Peyer's patch (tissue), 4 donors: ENCODE data around the gene RASGRF2. TPM values are rescaled to one million over a fixed set of nuclear protein-coding genes. Genes with fewer than 3 reads are reported as not detected.
A peak's percentile ranks its signal among the peaks of the same experiment; 100 is the strongest.

ENCODE experiments used
- DNase-seq, 3 donors: peaks; one replicate each; pipeline ENCODE4 v3.0.0-alpha.2; 2017 to 2019
- H3K27ac ChIP-seq, 4 donors: fragments of 200-600 bp; sonication (generic); one replicate each; pipeline ENCODE4 v1.5.1; 2016 to 2019
- H3K27me3 ChIP-seq, 2 donors: fragments of 200-600 bp; sonication (generic); one replicate each; pipeline ENCODE4 v1.5.1; 2019
- H3K36me3 ChIP-seq, 3 donors: fragments of 200-600 bp; sonication (generic); one replicate each; pipeline ENCODE4 v1.5.1; 2016 to 2019
- H3K4me1 ChIP-seq, 4 donors: fragments of 200-600 bp; sonication (generic); one replicate each; pipeline ENCODE4 v1.5.1; 2016 to 2019
- H3K4me3 ChIP-seq, 4 donors: fragments of 200-600 bp; sonication (generic); 1 replicate in 3 of 4; 2 replicates in 1 of 4; pipeline ENCODE4 v1.5.1; 2016 to 2019; ENCODE audit warnings: mild to moderate bottlenecking in 1 of 4
- H3K9me3 ChIP-seq, 4 donors: fragments of 200-600 bp; sonication (generic); one replicate each; pipeline ENCODE4 v1.5.1; 2016 to 2019; ENCODE audit warnings: mild to moderate bottlenecking in 1 of 4
- POLR2A ChIP-seq, 2 donors: fragments of 450-650 bp; IDR thresholded peaks; one replicate each; pipeline ENCODE4 v1.5.1; 2017; ENCODE audit warnings: antibody characterized with exemption in 2 of 2, mild to moderate bottlenecking in 2 of 2, moderate library complexity in 2 of 2
- total RNA-seq, 4 donors: library from RNA; depleted of rRNA; stranded (reverse); fragments of >200 nt; gene quantifications; one replicate each; pipeline ENCODE4 v1.1.0, GENCODE V29; 2016
- TF ChIP-seq, protein P1 (sequence below), 6 experiments: fragments of 450-650 bp in 4 of 6; fragments of 200-600 bp in 2 of 6; sonication (generic) in 1 of 6; IDR thresholded peaks; one replicate each; pipeline ENCODE4 v1.5.1; 2017 to 2019; ENCODE audit warnings: antibody characterized with exemption in 6 of 6, mild to moderate bottlenecking in 3 of 6, moderate library complexity in 1 of 6

Gene RASGRF2
- total RNA-seq, 4 donors from 2014 or later, result 6.0 to 17.3 (median 8.7) TPM

DNA sequence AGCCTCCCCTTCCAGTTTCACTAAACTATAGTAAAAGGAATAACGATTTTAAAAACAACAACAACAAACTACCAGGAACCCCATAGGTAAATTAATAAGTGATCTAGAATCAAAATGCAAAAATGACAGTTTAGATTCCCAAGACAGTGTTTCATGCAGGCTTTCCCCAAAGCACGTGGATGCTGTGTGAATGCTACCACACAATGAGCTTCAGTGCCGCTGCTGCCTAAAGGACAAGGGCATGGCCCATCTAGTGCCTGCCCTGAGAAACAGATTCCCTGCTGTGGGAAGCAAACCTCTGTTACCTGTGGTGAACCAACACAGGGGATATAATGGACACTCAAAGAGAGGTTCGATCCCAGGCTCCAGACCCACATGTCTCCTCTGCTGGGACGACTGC, 249.2 kb downstream of the RASGRF2 start:
- Histone ChIP-seq H3K4me3 (no peak overlapping the region), H3K27ac (no peak overlapping the region), H3K27me3 (no peaks in the 10 kb centered on the region), H3K4me1 (peaks cover 0 to 9% (median 0%) of the 10 kb centered on the region in 4 donors), H3K9me3 (no peaks in the 10 kb centered on the region), H3K36me3 (no peaks in the 10 kb centered on the region)
- no peak for DNase-seq
- TF ChIP-seq, protein P1, sequence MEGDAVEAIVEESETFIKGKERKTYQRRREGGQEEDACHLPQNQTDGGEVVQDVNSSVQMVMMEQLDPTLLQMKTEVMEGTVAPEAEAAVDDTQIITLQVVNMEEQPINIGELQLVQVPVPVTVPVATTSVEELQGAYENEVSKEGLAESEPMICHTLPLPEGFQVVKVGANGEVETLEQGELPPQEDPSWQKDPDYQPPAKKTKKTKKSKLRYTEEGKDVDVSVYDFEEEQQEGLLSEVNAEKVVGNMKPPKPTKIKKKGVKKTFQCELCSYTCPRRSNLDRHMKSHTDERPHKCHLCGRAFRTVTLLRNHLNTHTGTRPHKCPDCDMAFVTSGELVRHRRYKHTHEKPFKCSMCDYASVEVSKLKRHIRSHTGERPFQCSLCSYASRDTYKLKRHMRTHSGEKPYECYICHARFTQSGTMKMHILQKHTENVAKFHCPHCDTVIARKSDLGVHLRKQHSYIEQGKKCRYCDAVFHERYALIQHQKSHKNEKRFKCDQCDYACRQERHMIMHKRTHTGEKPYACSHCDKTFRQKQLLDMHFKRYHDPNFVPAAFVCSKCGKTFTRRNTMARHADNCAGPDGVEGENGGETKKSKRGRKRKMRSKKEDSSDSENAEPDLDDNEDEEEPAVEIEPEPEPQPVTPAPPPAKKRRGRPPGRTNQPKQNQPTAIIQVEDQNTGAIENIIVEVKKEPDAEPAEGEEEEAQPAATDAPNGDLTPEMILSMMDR (IDR thresholded peaks at IDR 0.05), result no peak
- TF ChIP-seq POLR2A (IDR thresholded peaks at IDR 0.05), result no peak

DNA sequence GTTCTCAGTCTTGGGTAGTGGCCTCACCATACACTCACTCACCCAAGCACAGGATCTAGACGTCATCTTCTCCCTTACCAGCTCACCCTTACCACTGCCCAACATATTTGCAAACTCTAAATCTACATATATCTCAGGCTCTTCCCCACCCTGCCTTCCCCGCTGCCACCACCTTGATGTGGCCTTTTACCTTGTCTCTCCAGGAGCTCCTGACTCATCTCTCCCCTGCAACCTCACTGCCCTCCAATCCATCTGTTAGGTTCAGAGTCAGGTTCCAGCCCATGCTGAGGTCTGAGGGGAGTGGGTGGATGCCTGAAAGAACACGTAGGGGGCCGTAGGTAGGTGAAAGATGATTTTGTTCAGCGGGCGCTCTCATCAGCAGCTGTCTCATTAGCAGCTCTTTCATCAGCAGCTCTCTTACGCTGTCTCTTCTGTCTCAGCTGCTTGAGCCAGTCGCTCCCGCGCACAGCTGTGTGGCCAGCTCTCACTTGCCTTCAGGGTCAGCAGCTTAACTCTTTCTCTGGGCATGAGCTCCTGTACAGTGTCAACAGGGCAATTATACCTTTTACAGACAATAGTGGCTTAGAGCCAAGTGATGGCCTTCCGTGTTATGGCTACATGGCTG, 249.8 kb downstream of the RASGRF2 start:
- no peak for DNase-seq
- TF ChIP-seq POLR2A (IDR thresholded peaks at IDR 0.05), result no peak
- TF ChIP-seq, protein P1 (IDR thresholded peaks at IDR 0.05), result no peak
- peaks cover 0 to 9% (median 0%) of the 10 kb centered on the region in 4 donors for H3K4me1 ChIP-seq
- H3K27ac ChIP-seq, result no peak overlapping the region
- H3K36me3 ChIP-seq, result no peaks in the 10 kb centered on the region
- H3K27me3 ChIP-seq, result no peaks in the 10 kb centered on the region
- H3K9me3 ChIP-seq, result no peaks in the 10 kb centered on the region
- H3K4me3 ChIP-seq, result no peak overlapping the region

DNA sequence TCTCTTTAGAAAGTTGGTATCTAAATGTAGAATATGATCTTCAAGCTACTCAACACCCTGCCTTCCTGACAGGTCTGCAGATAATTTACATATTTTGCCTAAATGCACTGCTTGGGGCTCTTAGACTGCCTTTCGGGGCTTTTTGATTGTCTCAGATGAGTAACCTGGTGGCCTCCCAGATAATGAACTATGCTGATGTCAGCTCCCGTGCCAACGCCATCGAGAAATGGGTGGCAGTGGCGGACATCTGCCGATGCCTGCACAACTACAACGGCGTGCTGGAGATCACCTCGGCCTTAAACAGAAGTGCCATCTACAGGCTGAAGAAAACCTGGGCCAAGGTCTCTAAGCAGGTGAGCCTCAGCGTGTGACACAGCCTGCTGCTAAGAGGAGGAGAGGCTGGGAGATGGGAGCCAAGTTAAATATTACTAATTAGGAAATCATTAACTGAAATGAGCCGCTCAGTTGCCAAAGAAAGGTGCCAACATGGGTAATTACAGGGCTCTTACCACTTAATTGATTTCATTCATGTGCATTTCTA, 252.1 kb downstream of the RASGRF2 start:
- H3K27me3 ChIP-seq, result no peaks in the 10 kb centered on the region
- H3K27ac ChIP-seq, result no peak overlapping the region
- no peaks in the 10 kb centered on the region for H3K36me3 ChIP-seq
- H3K4me3 ChIP-seq, result no peak overlapping the region
- peaks cover 0 to 9% (median 0%) of the 10 kb centered on the region in 4 donors for H3K4me1 ChIP-seq
- TF ChIP-seq, protein P1 (IDR thresholded peaks at IDR 0.05), result peak in 3 of 6 experiments; percentile 27 to 45 (median 28)
- TF ChIP-seq POLR2A (IDR thresholded peaks at IDR 0.05), result no peak
- peak in 2 of 3 donors; percentile 62 to 72 for DNase-seq
- no peaks in the 10 kb centered on the region for H3K9me3 ChIP-seq

DNA sequence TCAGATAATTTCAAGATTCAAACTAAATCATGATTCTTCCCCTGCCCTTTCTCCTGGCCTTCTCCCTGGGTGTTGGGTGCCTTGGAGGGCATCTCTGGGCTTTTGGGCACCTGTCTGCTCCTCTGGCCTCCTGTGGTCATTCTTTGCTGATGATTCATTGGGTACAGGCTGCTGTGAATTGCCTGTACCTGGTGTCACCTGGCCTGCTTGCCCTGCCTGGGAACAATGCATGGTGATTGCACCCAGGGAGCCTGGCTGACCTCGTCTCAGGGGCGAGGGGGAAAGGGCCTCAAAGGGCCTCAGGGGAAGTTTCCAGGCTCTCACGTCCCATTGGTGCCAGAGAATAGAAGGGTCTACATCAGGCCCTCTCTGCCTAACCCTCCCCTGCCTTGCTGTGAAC, 252.9 kb downstream of the RASGRF2 start:
- Histone ChIP-seq H3K27ac (no peak overlapping the region), H3K4me1 (peaks cover 0 to 9% (median 0%) of the 10 kb centered on the region in 4 donors), H3K36me3 (no peaks in the 10 kb centered on the region), H3K9me3 (no peaks in the 10 kb centered on the region), H3K4me3 (no peak overlapping the region), H3K27me3 (no peaks in the 10 kb centered on the region)
- TF ChIP-seq POLR2A (IDR thresholded peaks at IDR 0.05), result no peak
- TF ChIP-seq, protein P1 (IDR thresholded peaks at IDR 0.05), result no peak
- no peak for DNase-seq

DNA sequence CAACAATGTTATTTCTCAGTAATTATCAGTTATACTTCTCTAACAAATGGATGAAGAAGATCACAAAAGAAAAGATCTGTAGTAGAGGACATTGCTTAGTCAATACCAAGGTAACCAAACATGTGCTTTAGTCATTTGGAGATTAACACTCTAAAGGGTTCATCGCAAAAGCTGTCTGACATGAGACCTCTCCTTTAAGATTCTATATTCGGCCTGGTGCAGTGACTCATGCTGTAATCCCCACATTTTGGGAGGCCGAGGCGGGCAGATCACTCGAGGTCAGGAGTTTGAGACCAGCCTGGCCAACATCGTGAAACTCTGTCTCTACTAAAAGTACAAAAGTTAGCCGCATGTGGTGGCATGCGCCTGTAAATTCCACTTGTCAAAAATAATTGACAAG, 254.7 kb downstream of the RASGRF2 start:
- no peaks in the 10 kb centered on the region for H3K27me3 ChIP-seq
- H3K4me3 ChIP-seq, result no peak overlapping the region
- H3K9me3 ChIP-seq, result no peaks in the 10 kb centered on the region
- TF ChIP-seq POLR2A (IDR thresholded peaks at IDR 0.05), result no peak
- TF ChIP-seq, protein P1 (IDR thresholded peaks at IDR 0.05), result no peak
- no peaks in the 10 kb centered on the region for H3K36me3 ChIP-seq
- H3K27ac ChIP-seq, result no peak overlapping the region
- no peak for DNase-seq
- peaks cover 0 to 9% (median 0%) of the 10 kb centered on the region in 4 donors for H3K4me1 ChIP-seq
